ES-I3 (cell line): Measurements from ENCODE around the gene PRPS1.
"Not testable (repeated sequence)": the region's sequence is repeated elsewhere in the genome, so short reads cannot be mapped to it uniquely, and the experiment has no call there.

ENCODE experiments used
- H3K36me3 ChIP-seq: 2 replicates; pipeline ENCODE4 v1.6.1; 2013; ENCODE audit warnings: mild to moderate bottlenecking, low read length, control low read depth, moderate library complexity; ENCODE audit not compliant: insufficient read depth
- H3K4me1 ChIP-seq: 2 replicates; pipeline ENCODE4 v1.6.1; 2013; ENCODE audit warnings: mild to moderate bottlenecking, control low read depth, low read length; ENCODE audit not compliant: insufficient read depth
- H3K9ac ChIP-seq: 2 replicates; pipeline ENCODE4 v1.6.1; 2013; ENCODE audit warnings: low read depth, mild to moderate bottlenecking, low read length, moderate library complexity
- H3K9me3 ChIP-seq: 2 replicates; pipeline ENCODE4 v1.6.1; 2013; ENCODE audit warnings: mild to moderate bottlenecking, low read length, moderate library complexity; ENCODE audit not compliant: control insufficient read depth, insufficient read depth

Gene PRPS1

DNA sequence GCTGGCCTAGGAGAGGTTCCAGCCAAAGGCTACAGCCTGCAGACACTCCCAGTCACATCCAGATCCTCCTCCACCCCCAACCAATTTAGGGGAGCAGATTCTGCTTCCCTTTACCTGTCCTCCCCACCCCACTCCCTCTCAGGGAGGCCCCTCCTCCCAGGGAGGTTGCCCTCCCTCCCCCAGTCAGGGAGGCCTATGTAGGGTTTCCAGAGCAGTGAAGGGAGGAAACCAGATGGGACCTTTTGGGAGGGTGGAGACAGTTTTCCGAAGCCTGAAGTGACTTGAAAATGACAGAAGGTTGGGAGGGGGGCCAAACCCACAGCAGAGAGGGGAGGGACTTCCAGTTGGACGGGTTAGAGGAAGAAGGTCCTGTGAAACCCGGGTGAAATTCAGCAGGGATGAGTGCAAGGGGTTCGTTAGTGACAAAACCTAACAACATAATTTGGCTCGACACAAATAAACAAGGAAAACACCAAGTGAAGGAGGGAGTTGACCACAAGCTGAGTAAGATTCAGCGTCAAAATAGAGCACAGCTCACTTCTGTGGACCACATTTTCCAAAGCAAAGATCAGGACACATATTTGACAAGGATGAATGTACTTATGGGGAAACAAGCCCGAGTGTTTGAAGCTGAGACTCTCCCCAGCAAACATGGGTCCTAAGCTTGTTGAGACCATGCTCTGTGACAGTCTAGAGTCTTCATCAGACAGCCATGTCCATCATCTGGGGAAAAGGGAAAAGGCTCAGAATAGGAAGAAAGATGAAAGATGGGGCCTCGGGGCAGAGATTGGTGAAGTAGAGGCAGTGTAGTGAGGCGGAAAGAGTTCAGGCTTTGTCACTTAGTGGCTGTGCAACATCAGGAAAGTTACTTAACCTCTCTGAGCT, 46.4 kb downstream of the PRPS1 start:
- H3K9me3 ChIP-seq: no peaks in the 10 kb centered on the region
- H3K4me1 ChIP-seq: peaks cover 39% of the 10 kb centered on the region
- no peaks in the 10 kb centered on the region for H3K36me3 ChIP-seq
- no peak overlapping the region; the same call in 1 of the 2 replicates for H3K9ac ChIP-seq

DNA sequence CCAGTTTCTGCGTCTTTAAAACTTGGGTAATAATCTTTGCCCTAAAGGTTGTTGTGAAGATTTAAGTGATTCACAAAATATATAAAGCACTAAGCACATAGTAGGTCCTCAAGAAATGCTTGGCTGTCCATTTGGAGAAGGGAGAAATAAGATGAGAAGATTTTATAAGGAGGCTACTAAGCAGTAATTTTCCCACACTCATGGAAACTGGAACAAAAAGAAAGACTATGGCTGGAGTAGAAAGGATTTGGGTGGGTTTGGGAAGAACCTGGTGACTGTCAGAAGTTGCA, 47.0 kb downstream of the PRPS1 start:
- Histone ChIP-seq H3K36me3 (no peaks in the 10 kb centered on the region), H3K4me1 (peaks cover 39% of the 10 kb centered on the region), H3K9ac (no peak overlapping the region), H3K9me3 (no peaks in the 10 kb centered on the region)

DNA sequence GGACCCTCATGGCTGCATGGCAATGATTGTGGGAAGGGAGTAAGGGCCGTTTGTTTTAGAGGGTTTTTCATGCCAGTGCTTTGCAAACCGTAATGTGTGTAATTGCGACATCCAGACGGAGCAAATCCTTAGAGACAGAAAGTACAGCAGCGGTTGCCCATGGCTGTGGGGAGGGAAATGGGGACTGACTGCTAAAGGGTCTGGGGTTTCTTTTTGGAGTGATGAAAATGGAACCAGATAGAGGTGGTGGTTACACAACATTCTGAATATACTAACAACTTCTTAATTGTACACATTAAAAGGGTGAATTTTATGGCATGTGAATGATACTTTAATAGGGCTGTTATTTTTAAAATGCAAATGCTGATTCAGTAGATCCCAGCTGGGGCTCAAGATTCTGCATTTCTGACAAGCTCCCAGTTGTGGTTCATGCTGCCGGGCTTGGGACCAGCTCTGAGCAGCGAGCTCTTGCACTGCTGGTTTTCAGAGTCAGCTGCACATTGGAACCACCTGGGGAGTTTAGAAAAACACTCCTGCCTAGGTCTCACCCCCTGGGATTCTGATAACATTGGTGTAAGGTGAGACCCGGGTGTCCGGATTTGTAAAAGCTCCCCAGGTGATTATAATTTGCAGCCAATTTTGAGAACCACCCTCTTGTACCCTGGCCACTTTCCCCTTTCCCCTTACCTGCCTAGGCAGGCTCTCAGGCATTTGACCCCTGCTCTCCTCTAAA, 47.7 kb downstream of the PRPS1 start:
- Histone ChIP-seq H3K36me3 (no peaks in the 10 kb centered on the region), H3K9me3 (no peaks in the 10 kb centered on the region), H3K9ac (peak overlapping the region; percentile 50; the same call in 1 of the 2 replicates), H3K4me1 (peaks cover 39% of the 10 kb centered on the region)

DNA sequence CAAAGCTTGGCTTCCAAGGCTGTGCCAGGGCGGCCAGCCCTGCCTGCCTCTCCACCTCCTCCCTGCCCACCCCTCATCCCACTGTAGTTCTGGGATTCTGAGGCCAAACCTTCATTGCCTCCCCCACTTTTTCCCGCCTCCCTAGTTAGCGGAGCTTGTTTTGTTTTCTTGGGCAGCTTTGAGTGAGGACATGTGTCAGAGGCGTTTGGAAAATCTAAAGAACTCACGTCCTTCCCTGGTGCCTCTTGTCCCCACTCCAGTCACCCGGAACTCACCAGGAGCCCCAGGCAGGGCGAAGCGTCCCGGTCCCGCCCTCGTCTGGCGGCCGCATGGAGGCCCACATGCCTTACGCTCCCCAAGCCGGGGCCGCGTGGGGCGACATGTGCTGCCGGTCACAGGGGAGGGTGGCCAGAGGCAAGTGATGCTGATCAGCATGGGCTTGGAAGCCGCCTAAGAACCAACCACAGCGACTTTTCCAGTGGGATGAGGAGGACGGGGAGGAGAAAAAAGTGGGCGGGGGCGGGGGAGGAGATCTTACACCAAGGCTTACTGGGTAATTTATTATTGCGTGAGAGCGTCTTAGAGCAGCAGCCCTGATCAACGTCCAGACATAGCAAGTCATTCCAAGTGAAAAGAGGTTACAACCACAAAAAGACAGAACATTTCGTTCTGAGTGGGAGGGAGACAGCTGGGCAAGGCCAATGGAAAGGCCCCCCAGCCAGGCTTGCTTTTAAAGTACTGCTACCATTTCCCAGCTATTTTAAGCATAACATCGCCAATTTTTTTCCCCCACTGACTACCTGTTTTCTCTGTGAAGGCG, 48.5 kb downstream of the PRPS1 start:
- peak overlapping the region; percentile 50; the same call in 1 of the 2 replicates for H3K9ac ChIP-seq
- no peaks in the 10 kb centered on the region for H3K9me3 ChIP-seq
- peaks cover 39% of the 10 kb centered on the region for H3K4me1 ChIP-seq
- H3K36me3 ChIP-seq: no peaks in the 10 kb centered on the region

DNA sequence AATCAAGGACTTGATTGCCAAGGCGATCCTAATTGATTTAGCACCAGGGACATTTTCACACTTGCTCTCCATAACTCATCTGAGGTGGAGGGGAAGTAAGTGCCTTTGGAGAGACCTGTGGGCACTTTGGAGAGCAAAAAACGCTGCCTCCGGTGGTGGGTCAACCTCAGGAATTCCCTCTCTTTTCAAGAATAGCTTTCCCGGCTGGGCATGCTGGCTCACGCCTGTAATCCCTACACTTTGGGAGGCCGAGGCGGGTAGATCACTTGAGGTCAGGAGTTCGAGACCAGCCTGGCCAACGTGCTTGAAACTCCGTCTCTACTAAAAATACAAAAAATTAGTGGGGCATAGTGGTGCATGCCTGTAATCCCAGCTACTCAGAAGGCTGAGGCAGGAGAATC, 49.2 kb downstream of the PRPS1 start:
- H3K9me3 ChIP-seq: no peaks in the 10 kb centered on the region
- H3K36me3 ChIP-seq: no peaks in the 10 kb centered on the region
- H3K4me1 ChIP-seq: peaks cover 39% of the 10 kb centered on the region
- H3K9ac ChIP-seq: no peak overlapping the region; the same call in 1 of the 2 replicates

DNA sequence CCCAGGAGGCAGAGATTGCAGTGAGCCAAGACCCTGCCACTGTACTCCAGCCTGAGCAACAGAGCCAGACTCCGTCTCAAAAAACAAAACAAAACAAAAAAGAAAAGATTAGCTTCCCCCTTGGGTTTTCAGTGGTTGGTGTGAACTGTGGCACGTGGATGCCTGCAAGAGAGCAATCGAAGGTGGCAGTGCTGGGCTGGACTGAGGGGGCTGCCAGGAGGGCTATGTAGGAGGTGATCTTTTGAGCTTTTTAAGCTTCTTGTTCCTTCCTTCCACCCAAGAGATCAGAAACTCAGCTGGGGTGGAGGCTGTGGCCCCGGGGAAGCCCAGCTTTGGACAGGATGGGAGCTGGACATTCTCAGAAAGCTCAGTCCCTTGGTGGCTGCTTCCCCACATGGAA, 49.6 kb downstream of the PRPS1 start:
- Histone ChIP-seq H3K9me3 (no peaks in the 10 kb centered on the region), H3K4me1 (peaks cover 39% of the 10 kb centered on the region), H3K36me3 (no peaks in the 10 kb centered on the region), H3K9ac (no peak overlapping the region)

DNA sequence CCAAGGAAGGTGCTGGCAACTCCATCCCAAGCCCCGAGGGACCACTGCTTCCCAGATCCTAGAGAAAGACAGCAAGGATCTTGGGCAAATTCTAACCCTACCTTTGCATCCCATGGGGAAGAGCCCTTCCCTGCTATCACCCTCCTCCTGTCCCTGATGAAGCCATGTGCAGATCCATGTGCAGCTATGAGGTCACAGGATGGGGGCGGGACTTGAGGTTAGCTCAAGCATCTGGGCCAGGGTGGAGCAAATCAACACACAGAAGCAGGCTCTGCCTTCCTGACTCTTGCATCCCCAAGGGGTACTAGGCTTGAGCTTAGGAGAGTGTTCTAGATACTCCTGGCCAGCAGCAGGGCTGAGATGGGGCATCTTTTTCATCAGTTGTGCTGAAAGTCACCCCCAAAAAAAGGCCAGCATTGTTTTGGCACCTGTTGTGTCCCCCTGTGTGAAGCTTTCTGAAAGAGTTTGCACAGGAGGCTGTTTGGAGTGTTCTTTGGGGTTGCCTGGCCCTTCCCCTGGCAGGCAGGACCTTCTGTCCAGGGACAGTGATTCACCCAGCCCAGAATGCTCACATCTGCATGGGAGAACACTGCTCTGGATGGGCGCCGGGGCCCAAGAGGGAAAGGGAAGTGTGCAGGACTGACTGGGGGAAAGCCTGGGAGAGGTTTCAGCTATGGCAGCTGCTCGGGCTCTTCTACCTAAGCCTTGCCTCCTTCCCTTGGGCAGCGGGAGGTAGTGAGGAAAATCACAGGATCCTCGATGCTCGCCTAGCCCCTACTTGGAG, 50.8 kb downstream of the PRPS1 start:
- peaks cover 30% of the 10 kb centered on the region for H3K4me1 ChIP-seq
- H3K9ac ChIP-seq: no peak overlapping the region
- no peaks in the 10 kb centered on the region for H3K36me3 ChIP-seq
- H3K9me3 ChIP-seq: no peaks in the 10 kb centered on the region

DNA sequence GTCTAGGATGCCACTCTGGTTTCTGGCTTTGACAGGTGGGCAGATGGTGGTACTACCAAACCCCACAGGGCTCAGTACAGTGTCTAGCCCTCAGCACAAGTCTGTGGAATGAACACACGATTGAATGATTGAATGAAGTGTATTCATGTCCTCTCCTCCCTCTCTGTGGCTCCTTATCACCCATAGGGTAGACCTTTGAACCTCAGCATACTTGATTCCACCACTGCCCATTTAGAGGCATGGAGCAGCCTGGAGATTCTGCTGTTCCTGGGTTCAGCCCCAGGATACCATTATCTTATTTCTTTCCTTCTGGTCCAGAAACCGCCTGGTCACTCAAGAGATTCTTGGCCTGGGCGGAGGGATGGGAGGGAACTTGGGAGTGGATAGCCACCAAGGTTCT, 53.9 kb downstream of the PRPS1 start:
- H3K4me1 ChIP-seq: peaks cover 16% of the 10 kb centered on the region; the same call in 1 of the 2 replicates
- H3K36me3 ChIP-seq: no peaks in the 10 kb centered on the region
- no peak overlapping the region for H3K9ac ChIP-seq
- H3K9me3 ChIP-seq: no peaks in the 10 kb centered on the region

DNA sequence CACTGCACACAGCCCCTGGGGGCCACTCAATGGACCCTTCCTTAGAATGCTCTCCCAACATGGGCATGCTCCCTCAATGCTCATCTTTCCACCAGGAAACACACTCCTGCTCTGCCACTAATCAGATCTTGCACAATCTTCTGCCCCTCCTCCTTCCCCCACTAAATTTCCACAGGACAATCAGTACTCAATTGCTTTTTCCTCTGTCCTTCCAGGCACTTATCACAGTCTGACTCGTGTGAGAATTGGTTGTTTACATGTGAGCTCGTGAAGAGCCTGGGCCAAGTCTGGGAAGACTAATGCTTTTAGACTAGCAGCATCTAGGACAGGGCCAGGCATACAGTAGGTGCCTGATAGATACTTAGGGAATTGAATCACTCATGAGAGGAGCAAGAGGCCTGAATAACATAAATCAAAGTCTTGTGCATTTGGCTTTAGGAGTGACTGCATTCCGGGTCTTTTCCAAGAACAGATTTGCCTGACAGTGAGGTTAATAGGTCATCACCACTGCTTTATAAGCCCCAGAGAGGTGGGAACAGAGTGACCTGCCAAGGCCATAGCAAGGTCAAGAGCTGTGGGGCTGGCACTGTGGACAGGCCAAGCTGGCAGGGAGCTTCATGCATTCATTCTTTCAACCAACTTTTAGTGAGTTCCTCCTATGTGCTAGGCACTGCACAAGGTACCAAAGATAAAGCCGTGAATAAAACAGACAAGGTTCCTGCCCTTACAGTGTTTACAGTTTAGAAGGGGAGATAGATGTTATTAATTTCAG, 55.0 kb downstream of the PRPS1 start:
- Histone ChIP-seq H3K36me3 (no peaks in the 10 kb centered on the region), H3K4me1 (peaks cover 10% of the 10 kb centered on the region; the same call in 1 of the 2 replicates), H3K9me3 (no peaks in the 10 kb centered on the region), H3K9ac (no peak overlapping the region)

DNA sequence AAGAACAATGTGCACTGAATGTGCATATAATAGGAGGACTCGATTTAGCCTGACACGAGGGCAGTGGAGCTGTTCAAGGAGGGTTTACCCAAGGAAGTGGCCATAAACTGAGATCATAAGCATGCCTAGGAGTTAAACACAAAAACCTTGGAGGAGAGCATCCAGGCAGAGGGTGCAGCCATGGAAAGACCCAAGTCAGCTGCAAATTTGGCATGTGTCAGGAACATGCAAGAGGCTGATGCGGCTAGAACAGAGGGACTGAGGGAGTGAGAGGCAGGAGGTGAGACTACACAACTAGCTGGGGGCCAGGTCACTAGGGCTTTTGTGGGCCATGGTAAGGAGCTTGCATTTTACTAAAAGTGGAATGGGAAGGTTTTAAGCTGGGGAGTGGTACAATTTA, 55.6 kb downstream of the PRPS1 start:
- Histone ChIP-seq H3K9me3 (no peaks in the 10 kb centered on the region), H3K4me1 (peaks cover 10% of the 10 kb centered on the region; the same call in 1 of the 2 replicates), H3K9ac (no peak overlapping the region), H3K36me3 (no peaks in the 10 kb centered on the region)

DNA sequence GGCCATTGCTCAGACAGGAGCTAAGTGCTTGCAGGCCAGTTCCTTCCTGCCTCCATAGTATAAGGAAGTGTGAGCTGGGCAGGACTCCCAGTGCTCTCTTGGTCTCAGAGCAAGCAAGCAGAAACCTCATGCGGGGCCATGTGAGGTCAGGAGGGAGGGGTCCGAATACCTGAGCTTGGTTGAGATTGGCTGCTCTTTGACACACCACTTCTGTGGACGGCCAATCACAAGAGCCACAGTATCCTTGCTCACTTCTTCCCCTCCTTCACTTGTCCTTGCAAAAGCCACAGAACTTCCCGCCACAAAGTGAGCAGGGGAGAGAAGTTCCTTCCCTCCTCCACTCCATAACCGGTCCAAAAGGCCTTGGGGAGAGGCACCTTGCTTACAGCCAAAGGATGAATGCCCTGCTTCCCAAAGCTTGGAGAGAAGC, 56.7 kb downstream of the PRPS1 start:
- H3K9ac ChIP-seq: no peak overlapping the region
- no peaks in the 10 kb centered on the region for H3K9me3 ChIP-seq
- no peaks in the 10 kb centered on the region for H3K36me3 ChIP-seq
- H3K4me1 ChIP-seq: peaks cover 10% of the 10 kb centered on the region; the same call in 1 of the 2 replicates

DNA sequence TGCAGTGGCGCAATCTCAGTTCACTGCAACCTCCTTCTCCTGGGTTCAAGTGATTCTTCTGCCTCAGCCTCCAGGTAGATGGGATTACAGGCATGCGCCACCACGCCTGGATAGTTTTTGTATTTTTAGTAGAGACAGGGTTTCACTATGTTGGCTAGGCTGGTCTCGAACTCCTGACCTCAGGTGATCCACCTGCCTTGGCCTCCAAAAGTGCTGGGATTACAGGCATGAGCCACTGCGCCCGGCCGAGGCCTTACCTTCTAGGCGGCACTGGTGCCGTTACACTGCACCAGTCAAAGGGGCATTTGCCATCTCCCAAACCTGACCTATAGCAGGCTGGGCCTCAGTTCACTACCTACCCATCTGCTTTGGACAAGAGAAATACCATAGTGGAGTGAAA, 57.3 kb downstream of the PRPS1 start:
- not testable (repeated sequence) for H3K4me1 ChIP-seq, H3K9me3 ChIP-seq, H3K9ac ChIP-seq, H3K36me3 ChIP-seq

DNA sequence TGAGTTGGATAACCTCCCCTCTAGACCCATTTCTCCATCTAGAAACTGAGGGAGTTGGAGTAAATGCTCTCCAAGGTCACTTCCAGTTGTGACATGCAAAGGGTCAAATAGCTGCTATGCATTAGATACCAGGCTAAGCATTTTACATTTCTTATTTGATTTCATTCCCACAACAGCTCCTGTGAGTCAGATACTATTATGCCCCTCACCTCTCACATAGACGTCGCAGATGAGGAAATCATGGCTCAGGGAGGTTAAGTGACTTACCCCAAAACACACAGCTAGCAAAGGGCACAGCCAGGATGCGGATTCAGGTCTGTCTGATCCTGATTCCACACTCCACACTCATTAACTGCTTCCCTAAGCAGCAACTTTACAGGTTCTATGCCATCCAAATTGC, 57.7 kb downstream of the PRPS1 start:
- no peak overlapping the region for H3K9ac ChIP-seq
- no peaks in the 10 kb centered on the region for H3K9me3 ChIP-seq
- H3K36me3 ChIP-seq: no peaks in the 10 kb centered on the region
- peaks cover 10% of the 10 kb centered on the region; the same call in 1 of the 2 replicates for H3K4me1 ChIP-seq
